GM12801 (cell line): ENCODE results near the gene AMIGO3.

Experiments
- CTCF ChIP-seq: IDR thresholded peaks from one replicate; pipeline ENCODE4 v1.5.1; 2011; ENCODE audit warnings: control low read depth; ENCODE audit not compliant: insufficient read length; ENCODE audit errors: extremely low read depth

Gene AMIGO3

GRCh38 chr3:49751501-49751900 lies 32.0 kb upstream of the AMIGO3 start:
- no peak for TF ChIP-seq CTCF

DNA sequence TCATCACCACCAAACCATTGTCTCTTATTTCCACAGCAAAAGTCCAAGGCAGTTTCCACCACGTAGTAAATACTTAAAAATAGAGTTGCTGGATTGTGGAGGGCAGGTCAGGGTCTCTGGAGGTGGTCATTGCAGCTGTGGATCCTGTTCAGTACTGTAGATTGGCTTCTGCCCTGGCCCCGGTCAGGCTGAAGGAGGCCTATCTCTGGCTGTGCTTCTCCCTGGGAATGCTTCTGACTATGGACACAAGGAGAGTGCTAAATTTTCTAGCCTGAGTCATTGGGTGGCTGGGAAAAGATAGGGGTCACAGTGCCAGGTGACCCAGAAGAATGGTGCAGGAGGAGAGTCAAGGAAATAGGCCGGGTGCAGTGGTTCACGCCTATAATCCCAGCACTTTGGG lies 30.6 kb upstream of the AMIGO3 start:
- TF ChIP-seq CTCF: no peak

DNA sequence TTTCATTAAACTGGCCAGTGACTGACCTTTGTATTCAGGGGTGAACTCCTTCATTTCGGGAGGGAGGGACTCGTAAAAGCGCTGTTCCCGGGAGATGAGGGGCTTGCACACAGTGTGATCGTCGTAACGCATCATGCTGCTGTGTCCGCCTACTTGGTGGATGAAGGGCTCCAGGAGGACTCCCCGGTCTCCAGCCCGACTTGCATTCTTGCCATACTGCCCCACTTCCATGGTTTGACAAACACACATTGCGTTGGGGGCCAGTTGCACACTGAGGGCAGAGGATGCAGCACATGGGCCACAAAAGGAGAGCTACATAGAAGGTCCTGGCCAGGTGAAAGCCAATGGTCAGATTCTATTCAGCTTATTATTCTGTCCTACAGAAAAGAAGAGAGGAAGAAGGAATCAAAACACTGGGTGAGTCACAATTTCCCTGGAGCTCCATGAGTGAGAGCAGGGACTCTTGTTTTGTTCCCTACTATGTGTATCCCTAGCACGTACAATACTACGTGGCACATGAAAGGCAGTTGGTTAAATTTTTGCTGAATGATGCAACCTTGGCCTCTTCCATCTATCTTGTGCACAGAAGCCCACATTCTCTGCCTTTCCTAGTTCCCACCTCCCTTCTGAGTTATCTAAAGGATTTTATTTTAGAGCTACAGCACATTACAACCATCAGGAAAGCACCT lies 28.5 kb upstream of the AMIGO3 start:
- TF ChIP-seq CTCF: no peak

- no peak for TF ChIP-seq CTCF
Observed at GRCh38 chr3:49745986-49746385, 26.5 kb upstream of the AMIGO3 start.

GRCh38 chr3:49740427-49740826 lies 20.9 kb upstream of the AMIGO3 start:
- TF ChIP-seq CTCF: no peak

DNA sequence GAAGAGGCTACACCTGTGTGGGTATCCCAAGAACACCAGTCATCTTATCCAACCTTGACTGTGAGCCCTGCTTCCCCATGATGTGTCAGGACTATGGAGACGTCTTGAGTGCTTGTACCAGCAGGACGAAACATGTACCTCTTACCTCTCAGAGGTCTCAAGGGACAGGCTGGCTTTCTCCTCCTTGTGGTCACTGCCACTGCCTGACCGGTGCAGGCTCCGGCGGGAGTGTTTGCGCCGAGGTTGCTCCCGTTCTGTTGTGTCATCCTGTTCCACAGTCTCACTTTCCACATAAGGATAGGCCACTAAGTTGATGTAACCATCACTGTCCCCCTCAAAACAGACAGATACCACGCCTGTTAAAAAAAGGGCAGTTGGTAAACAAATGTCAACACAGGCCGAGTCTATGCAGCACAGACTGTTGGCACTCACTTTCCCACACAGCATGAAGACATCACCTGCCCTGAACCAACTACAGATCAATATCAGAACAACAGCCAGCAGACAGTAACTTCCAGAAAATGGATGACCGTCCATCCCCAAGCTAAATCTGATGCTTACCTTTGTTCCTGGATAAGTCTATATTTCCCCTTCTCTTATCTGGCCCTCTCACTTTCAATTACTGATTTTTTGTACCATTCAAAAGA lies 18.7 kb upstream of the AMIGO3 start:
- no peak for TF ChIP-seq CTCF

DNA sequence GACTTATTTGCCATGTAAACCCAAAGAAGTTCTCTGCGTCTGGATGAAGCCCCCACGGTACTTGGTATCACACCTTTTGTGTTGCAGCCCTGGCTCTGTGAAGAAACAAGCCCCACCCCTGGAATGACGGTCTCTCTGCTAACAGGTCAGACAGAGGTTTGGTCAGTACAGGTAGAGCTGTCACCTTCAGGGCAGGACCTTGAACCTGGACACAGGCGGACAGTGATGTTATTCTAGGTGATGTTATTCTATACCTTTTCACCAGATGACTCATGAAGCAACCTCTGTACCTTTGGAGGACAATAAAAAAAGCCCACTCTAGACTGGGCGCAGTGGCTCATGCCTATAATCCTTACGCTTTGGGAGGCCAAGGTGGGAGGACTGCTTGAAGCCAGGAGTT lies 15.3 kb upstream of the AMIGO3 start:
- no peak for TF ChIP-seq CTCF

DNA sequence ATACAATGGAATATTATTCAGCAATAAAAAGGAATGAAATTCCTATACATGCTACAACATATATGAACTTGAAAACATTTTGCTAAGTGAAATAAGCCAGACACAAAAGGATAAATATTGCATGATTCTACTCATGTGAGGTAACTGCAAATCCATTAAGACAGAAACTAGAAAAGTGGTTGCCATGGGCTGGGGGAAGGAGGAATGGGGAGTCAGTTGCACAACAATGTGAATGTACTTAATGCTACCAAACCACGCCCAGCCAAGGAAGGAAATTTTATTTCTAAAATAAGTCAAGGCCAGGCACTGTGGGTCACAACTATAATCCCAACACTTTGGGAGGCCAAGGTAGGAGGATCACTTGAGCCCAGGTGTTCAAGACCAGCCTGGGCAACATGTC lies 14.1 kb upstream of the AMIGO3 start:
- no peak for TF ChIP-seq CTCF
